ENCODE results near the gene NAV2.

NAV2 gene

DNA sequence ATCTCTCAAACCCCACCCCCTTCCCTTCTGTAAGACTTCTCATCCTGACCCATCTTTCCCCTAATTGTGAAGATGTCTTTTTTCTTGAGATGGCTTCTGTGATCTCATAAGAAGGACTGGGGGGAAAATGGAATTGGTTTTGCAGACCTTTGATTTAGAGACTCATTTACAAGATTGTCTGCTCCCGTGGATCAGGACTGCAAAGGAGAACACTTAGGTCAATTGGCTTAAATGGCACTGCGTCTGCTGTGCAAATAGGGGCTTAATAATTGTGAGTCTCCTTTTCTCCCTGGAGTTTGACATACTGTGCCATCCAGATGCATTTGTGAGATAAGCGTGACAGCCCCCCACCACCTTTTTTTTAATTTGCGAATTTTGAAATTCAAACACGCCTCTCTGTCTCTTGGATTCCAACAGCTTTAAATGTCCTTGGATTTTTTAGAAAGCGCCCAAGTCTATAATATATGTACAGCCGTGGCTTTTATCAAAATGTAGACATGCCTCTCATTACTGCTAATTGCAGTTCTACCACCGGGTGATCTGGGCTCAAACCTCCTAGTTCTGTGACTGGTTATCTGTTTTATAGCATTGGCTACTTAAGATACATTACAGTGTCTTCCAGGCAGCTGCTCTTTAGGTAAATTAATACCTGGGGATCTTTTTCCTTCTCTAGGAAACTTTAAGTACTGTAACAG, 297.7 kb downstream of the NAV2 start:
- DNase-seq, result no peak

DNA sequence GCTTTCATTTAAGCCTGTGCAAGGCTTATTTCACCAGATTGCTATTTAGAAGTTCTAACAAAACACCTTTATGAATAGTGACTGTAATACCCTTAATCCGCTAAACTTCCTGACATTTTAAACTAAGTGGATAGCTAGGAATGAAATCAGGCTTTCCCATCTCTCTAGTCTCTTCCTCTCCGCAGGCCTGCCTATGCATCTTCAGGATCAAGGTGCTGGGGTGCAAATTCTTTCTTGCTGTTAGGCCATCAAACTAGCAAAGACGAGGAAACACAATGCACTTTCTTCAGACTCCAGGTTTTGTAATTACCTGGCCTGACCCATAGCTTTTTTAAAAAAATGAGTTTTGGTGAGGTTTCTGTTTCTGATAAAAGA, 298.2 kb downstream of the NAV2 start:
- no peak for DNase-seq

DNA sequence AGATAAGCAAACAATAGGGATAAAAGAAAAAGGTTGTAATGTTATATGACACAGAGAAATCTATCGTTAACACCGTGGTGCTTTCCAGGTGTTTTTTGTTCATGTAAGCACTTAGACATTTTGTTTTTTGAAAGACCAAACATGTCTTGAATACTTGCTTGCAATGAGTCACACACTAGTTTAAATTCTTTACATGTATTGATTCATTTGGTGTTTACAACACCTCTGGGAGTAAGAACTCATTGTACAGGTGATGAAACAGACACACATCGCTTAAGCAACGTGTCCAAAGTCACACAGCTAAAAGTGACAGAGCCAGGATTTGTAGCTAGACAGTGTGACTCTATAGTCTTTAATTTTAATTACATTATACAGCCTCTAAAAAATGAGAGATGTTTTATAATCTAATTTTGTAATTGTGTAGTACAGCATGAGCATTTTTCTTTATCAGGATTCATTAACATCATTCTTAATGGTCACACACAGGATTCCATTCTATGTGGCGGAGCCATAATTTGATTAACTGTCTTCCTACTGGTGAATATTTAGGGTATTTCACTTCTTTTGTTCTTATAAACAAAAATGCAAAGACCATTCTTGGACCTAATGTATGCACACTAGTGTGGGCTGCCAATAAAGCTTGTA, 298.8 kb downstream of the NAV2 start:
- DNase-seq, result peak; percentile 40

DNA sequence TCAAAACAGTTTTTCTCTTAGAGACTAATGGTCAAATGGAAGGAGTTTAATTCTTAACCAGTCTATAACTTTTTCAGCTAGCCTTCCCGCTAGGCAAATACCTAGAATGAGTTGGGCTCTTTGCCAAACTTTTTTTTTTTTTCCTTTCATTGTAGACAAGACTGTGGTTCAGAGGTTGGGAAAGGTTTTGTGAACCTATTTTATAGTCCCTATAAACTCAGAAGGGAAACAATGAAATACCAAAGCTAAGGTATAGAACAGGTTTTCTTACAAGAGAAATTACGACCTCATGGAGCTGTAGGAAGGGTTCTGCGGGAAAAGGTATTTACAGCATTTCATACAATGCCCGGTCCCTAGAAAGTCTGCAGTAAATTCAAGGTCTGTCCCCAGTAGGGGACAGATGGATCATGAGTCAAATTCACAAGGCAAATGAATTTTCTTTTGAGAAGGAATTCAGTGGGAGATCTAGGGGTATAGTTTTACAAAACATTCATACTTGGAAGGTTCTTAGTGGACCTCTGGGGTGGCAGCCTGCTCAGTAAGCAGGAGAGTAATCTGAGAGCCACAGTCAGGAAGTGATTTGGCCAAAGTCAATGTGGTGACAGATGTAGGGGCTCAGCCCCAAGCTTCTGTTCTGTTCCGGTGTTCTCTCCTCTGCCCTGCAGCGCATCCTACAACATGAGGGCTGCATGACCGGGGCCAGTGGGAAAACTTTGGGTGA, 300.9 kb downstream of the NAV2 start:
- DNase-seq, result no peak

DNA sequence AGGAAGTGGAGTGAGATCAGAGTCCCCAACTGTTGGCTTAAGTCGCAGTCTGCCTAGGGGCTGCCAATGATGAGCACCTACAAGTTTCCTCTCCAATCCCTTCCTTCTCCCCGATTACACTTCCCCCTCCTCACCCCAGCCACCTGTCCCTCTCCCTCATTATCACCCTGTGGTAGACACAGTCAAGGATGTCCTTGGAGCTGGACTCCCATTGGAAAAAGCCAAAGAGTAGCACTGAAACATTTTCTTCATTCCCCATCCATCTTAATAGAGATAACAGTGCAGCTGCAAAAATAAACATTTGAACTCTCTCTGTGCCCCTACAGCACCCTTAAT, 301.4 kb downstream of the NAV2 start:
- no peak for DNase-seq

DNA sequence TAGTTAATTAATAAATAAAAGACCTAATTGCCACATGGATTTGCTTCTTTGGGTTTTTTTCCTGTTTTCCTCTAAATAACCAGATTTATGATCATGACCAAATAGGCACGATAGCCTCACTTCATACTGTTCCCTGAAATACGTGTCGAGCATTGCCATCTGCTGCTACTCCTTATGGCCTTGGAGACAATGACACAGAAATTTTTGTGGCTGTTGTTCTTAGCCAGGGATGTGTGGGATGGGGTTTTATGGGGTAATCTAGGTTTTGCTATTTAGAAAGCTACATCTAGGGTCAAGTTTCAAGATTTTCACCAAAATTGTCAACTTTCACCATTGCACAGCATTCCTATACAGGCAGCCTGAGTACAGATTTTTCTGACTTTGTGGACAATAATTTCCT, 302.5 kb downstream of the NAV2 start:
- no peak for DNase-seq

DNA sequence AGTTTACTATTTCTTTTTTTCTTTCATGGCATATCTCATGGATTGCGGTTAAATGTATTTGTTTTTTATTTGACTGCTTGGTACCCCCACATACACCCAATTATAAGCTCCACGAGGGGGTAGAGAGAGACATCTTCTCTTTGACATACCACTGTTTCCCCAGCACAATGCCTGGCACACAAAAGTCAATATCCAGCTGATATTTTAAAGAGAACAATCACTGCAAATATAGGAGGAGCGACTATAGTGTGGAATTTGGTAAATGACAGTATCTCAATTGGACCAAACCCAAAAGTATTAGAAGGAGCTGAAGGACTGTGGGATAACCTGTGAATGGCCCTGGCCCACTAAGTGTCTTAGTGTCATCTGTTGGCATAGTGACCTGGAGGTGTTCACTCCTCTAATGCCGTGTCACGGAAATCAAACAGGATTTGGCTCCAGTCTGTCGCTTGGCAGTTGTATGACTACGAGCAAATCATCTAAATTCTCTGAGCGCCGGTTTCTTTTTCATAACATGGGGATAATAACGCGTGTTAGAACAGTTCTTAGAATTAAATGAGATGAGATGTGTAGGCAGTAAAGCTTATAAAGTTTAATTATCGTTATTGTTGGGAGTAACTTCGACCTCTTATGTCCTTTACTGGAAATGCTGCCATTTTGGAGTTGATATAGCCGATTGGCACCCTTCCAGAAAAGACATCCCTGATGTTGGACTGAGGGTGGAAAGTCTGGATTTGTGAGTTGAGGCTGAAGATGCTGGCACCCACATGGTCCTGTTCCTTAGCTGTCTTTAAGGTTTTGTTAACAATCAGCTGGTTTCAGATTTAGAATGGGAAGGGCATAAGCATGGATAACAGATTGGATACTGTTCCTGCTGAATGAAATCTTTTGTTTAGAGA, 303.1 kb downstream of the NAV2 start:
- no peak for DNase-seq

DNA sequence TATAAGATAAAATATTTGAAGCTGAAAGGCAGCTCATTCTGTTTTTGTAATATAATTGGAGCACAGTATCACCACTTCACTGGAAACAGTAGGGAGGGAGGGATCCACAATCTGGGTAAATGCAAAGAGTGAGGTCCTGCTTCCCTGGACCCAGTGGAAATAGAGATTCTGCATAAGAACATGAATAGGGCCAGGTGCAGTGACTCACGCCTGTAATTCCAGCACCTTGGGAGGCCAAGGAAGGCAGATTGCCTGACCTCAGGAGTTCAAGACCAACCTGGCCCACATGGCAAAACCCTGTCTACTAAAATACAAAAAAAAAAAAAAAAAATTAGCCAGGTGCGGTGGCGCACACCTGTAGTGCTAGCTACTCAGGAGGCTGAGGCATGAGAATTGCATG, 303.9 kb downstream of the NAV2 start:
- no peak for DNase-seq

DNA sequence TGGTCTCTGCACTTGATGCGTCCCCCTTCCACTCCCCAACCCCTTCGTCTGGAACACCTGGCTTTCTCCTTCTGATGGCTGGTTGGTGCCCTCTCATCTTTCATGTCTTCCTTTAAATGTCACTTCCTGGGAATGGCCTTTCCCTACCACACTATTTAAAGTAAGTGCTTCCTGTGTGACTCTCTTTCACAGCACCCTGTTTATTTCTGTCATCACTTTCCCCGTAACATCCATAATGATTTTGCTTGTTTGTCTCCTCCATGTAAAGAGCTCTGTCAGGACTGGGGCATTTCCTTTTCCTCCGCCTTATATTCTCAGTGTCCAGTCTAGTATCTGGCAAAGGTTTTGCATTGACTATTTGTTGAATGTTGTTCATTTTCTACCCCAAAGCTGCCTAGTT, 304.7 kb downstream of the NAV2 start:
- DNase-seq, result no peak

DNA sequence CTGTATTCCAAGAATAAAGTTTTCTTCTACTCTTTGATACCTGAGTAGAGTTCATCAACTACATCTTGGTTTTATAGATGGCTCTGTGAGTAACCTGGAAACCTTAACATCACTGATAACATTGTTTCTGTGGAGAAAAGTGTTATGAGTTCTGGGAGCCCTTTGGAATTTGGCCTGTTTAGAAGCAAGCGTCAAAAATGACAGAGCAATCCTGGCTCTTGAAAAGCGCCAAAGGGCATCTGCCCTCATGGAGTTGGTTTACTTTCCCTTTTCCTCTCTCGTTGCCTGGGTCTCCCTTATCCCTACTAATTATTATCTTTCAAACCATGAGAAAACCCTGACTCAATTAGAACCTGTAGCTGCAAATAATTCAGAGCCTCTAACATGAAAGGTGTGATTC, 307.6 kb downstream of the NAV2 start:
- no peak for DNase-seq

DNA sequence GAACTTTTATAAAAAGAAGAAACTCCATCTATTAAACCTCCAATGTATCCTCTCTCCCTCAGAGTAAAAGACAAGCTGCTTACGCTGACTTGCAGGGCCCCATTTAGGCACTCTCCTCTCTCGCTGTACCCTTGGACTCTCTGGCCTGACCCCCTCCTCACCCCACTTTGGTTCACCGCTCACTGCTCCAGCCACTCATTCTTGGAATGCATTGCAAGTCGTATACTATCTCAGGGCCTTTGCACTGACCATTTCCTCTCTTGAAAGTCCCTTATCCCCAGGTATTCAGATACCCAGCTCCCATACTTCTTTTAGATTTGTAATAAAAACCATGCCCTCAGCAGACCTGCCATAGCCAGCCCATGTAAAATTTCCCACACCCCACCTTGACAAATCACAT, 308.1 kb downstream of the NAV2 start:
- DNase-seq, result no peak

DNA sequence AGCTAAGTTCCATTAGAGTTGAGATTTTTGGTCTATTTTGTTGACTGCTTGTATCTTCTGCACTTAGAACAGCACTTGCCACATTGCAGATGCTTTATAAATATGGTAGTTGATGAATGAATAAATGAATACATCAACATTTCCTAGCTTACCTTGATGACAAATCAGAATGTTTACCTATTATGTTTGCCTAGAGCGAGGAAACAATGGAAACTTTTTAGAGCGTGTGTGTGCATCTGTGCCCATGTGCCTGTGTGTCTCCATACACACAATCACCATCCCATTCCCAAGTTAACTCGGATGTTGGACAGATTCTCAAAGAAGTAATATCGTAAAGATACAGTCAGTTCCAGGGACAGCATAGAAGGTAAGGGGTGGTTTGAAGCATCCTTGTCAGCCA, 308.6 kb downstream of the NAV2 start:
- DNase-seq, result no peak

DNA sequence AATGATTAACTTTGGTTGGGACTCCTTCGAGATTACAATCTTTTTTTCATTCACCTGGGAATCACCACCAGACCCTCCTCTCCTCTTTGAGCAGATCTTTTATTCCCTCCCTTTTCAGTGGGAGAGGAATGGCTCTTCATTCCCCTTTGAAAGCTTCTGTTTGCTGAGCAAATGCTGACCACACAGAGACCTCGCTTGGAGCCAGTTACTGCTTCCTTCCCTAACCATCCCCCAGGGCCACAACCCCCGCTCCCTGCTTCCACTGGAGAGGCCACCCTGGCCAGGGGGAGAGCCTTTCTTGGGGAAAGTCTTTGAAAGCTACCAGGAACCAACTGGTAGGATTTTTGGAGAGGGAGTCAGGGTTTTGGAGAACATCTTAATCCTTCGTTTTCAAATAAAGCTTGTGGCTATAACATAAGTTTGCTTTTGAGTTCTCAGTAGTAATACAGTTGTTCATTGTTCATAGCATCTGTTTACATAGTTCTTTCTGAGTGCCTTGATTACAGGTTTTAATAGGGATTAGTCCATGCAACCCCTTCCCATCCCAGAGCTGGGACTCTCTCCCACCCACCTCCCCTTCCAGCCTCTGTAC, 309.2 kb downstream of the NAV2 start:
- no peak for DNase-seq

DNA sequence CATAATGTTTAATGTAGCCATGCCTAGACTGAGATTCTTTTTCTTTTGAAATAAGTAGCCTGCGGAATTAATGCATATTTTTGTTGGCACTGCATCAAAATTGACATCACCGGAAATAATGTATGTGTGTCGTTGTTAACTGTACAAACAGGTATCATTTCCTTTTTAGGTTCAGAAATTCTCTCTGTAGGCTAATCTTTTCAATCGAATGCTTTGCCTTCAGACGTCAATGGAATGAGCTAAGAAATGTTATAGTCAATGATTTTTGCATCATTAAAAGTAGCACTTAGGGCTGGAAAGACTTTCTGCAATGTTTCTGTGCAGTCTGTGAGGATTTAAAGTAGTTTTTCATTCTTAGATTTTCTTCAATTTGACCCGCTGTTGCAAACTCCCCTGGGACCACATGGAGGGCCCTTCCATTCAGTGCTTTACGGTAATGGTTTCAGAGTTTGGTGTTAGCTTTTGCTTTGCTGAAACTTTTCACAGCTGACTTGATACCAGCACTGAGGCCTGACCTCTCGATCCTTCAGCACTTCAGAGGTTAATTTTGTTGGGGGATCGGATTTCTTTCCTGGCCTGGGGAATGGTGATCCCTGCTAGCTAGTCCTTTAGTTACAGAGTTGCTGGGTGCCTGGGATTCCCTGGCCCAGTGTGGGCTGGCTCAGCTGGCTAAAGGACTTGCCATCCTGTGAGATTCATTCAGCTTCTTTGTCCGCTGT, 309.9 kb downstream of the NAV2 start:
- DNase-seq, result no peak

DNA sequence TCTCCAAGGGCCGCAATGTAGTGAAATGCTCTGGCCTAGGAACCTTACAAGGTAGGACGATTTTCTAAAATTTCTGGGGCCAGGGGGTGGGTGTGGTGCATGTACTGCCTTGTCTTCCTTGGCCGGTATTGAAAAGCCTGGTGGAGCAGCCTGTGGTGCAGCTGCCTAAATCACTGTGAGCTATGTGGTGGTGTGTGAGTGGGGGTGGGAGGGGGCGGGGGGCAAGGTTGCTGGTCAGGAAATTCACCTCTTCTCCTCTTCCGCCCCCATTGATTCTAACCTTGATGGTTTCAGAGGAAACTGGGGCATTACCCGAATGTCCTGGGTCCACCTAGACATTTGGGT, 310.4 kb downstream of the NAV2 start:
- DNase-seq, result no peak

DNA sequence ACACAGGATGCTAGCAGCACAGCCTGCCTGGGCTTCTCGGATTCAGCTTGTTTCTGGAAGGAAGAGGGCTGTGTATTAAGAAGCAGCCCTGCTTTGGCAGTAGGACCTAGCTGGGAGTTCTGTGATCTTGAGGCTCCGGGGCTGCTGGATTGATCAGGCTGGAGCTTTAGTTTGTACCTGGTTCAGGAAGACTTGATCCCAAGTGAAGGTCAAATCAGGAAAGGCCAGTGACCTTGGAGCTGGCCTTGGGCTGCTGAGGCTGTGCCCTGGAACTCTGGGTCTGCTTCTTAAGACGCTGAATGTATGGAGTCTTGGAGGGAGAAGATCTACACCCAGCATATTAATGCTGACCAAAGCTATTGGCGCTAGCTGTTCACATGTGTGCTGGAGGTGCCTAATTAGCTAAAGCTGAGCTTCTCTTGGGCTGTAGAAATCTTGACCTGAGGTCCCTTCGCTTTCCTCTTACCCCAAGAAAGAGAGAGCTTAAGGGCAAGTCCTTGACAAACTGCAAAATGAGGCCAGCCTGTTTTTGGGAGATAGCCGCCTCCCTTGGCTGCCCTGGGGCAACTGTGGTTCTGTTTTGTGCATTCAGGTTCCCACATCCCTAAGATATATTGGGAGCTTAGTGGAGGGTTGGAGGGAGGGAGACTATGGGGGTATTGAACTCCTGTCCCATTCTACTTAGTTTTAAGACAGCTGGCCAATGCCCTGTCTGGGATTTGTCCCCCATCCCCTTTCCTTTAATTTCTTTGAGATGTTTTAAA, 311.7 kb downstream of the NAV2 start:
- DNase-seq, result no peak

DNA sequence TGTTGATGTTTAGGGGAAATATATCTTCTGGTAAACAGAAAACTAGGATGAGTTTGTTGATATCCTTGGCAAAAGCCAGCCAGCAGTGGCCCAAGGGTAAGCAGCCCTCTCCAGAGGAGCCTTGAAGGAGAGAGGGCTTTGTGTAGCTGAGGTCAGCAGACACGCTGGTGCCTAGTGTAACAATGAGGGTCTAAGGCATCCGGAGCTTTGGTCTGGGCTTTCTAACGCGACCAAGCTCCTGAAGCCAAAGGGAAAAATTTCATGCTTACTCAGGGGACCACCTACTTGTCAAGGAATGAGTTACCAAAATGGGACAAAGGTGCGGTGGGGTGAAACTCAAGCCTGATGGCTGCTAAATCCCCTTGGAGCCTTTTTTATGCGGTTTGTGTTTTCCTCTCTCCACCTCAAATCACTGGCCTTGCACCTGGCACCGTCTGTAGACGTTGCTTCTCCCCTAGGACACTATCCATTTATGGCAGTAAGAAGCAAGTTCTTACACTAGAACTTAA, 312.7 kb downstream of the NAV2 start:
- DNase-seq, result no peak

DNA sequence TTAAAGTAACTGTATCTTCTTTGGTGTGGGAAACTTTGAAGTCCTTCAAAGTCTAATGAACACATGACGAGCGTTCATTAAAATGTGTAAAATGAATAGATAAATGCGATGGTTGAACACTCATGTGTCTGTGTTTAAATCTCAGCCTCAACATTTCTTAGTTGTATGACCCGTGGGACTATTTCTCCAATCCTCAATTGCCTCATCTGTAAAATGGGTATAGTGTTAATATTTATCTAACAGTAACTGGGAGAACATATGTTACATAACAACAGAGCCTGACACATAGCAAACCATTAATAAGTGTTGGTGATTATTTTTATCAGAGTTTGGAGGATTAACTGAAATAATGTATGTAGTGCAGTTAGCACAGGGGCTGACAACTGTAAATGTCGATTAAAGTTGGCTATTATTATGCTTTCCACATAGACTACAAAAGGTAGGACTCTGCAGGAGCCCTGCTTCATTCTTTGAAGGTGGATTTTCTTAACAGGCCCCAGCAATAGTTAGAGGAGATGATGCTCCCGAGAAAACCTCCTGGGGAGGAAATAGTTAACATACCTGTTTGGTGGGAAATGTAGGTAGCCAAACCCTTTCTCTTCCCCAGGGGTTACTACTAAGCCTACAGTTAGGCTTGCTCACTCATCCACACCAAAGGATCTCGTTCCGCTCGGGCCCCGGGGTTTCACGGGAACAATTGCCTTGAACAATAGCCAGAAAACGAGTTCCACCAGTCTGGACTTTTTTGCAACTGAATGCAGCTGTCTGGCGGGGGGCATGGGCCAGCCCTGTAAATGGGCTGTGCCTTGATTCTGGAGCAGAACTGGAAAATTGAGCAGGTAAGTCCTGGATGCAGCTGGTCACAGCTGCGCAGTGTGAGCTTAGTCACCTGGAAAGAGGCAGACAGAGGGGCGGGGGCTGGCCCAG, 314.3 kb downstream of the NAV2 start:
- DNase-seq, result no peak

DNA sequence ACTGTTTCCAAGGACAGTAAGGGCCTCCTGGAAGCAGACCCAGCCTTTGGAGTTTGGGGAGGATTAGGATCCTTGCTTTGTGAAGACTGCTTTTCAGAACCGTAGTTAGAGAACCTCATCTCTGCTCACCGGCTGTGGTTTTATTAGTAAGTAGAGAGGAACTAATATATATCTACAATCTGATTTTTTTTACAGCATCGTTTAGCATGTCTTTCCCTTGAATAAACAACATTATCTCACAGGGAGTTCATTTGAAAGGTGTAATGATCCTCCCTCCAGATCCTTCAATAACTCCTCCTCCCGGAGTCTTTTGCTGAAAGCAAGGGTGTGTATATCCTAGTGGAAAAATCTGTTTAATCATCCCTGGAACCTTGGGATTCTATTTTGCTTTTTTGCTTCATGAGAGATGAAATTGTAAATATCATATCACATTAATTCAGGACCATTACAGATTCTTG, 314.9 kb downstream of the NAV2 start:
- no peak for DNase-seq

DNA sequence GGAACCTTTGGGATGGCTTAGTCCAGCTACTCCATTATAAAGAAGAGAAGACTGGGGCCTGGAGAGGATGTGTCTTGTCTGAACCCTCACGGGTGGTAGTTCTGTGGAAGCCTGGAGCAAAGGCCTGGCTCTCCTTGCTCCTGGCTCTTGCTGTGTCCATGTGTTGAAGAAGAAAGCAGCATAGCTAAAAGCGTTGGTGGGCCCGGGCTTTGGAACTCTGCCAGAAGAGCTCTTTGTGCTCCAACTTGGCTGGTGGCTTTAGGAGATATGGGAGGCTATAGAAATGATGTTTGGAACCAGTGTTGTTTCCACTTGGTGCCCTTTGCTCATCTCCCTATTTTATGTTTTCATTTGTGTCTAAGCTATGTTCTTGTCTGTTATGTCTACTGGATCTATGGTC, 316.6 kb downstream of the NAV2 start:
- no peak for DNase-seq

Measured in HCEC 1CT (cell line).